Measurements from ENCODE around the gene TRAPPC8.
"Not testable (repeated sequence)": the region's sequence is repeated elsewhere in the genome, so short reads cannot be mapped to it uniquely, and the experiment has no call there.

The TRAPPC8 gene

GRCh38 chr18:31901063-31901462 lies 41.9 kb downstream of the TRAPPC8 start:
- Histone ChIP-seq H3K9me3 (ENCODE audit: severe bottlenecking) (peaks cover 2% of the 10 kb centered on the region), H3K36me3 (peaks cover 48% of the 10 kb centered on the region), H3K27me3 (ENCODE audit: insufficient read depth, low read depth, severe bottlenecking) (no peaks in the 10 kb centered on the region), H3K27ac (no peak overlapping the region), H3K4me3 (ENCODE audit: low read depth, low read length) (no peak overlapping the region)
- TF ChIP-seq, protein P1, sequence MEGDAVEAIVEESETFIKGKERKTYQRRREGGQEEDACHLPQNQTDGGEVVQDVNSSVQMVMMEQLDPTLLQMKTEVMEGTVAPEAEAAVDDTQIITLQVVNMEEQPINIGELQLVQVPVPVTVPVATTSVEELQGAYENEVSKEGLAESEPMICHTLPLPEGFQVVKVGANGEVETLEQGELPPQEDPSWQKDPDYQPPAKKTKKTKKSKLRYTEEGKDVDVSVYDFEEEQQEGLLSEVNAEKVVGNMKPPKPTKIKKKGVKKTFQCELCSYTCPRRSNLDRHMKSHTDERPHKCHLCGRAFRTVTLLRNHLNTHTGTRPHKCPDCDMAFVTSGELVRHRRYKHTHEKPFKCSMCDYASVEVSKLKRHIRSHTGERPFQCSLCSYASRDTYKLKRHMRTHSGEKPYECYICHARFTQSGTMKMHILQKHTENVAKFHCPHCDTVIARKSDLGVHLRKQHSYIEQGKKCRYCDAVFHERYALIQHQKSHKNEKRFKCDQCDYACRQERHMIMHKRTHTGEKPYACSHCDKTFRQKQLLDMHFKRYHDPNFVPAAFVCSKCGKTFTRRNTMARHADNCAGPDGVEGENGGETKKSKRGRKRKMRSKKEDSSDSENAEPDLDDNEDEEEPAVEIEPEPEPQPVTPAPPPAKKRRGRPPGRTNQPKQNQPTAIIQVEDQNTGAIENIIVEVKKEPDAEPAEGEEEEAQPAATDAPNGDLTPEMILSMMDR (IDR thresholded peaks at IDR 0.05; ENCODE audit: low read depth, low read length), result no peak
- no peak for DNase-seq

- not testable (repeated sequence) for H3K27ac ChIP-seq; DNase-seq; H3K9me3 ChIP-seq (ENCODE audit: severe bottlenecking); H3K4me3 ChIP-seq (ENCODE audit: low read depth, low read length); H3K27me3 ChIP-seq (ENCODE audit: insufficient read depth, low read depth, severe bottlenecking)
- H3K36me3 ChIP-seq, result peaks cover 45% of the 10 kb centered on the region
These were observed 43.2 kb downstream of the TRAPPC8 start for GRCh38 chr18:31899771-31900170.

DNA sequence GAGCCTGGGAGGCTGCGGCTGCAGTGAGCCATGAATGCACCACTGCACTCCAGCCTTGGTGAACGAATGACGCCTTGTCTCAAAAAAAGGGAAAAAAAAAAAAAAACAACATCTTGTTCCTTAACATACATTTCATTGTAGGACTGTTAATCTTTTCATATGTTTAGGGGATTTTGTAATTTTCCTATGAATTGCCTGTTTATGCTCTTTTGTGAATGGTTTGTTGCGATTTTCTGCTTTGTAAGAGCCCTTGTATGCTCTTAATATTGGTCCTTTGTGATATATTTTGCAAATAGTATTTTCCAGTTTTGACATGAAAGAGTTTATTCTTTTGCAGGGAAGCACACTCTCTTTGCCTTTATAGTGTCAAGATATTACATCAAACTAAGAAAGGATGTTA lies 50.0 kb downstream of the TRAPPC8 start:
- Histone ChIP-seq H3K36me3 (peaks cover 27% of the 10 kb centered on the region), H3K9me3 (ENCODE audit: severe bottlenecking) (peaks cover 2% of the 10 kb centered on the region), H3K27ac (no peak overlapping the region), H3K27me3 (ENCODE audit: insufficient read depth, low read depth, severe bottlenecking) (no peaks in the 10 kb centered on the region), H3K4me3 (ENCODE audit: low read depth, low read length) (no peak overlapping the region)
- DNase-seq, result no peak
- TF ChIP-seq, protein P1 (IDR thresholded peaks at IDR 0.05; ENCODE audit: low read depth, low read length), result no peak

DNA sequence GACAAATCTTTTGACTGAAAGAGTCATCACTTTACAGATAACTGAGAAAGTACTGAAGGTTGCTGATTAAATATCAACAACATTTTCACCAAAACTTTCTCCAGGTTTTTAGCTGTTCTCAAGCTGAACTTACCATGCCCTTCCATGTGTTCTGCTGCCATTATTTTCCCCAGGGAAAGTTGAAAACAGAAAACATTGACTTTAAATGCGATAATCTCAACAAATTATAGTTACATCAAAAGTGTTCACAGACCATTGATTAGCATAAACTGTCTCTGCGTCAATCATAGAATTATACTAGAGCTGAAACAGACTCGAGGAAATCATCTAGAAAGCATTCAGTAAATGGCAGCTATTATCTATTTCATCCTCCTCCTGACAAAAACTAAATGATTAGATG lies 51.4 kb downstream of the TRAPPC8 start:
- peaks cover 1% of the 10 kb centered on the region for H3K9me3 ChIP-seq (ENCODE audit: severe bottlenecking)
- H3K36me3 ChIP-seq, result peaks cover 22% of the 10 kb centered on the region
- no peak for DNase-seq
- no peak overlapping the region for H3K27ac ChIP-seq
- no peaks in the 10 kb centered on the region for H3K27me3 ChIP-seq (ENCODE audit: insufficient read depth, low read depth, severe bottlenecking)
- TF ChIP-seq, protein P1 (IDR thresholded peaks at IDR 0.05; ENCODE audit: low read depth, low read length), result no peak
- H3K4me3 ChIP-seq (ENCODE audit: low read depth, low read length), result no peak overlapping the region

DNA sequence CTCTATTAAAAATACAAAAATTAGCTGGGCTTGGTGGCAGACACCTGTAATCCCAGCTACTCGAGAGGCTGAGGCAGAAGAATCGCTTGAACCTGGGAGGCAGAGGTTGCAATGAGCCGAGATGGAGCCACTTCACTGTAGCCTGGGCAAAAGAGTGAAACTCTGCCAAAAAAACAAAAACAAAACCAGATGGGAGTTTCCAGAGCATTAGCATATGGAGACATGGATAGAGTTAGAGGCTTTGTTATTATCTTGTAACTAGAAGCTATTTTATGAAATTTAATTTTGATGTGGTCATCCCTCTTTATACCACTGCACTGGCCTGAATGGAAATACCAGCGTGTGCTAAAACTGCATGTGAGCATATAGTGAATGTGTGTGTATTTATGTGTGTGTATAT lies 58.9 kb downstream of the TRAPPC8 start:
- no peak for DNase-seq
- TF ChIP-seq, protein P1 (IDR thresholded peaks at IDR 0.05; ENCODE audit: low read depth, low read length), result no peak

DNA sequence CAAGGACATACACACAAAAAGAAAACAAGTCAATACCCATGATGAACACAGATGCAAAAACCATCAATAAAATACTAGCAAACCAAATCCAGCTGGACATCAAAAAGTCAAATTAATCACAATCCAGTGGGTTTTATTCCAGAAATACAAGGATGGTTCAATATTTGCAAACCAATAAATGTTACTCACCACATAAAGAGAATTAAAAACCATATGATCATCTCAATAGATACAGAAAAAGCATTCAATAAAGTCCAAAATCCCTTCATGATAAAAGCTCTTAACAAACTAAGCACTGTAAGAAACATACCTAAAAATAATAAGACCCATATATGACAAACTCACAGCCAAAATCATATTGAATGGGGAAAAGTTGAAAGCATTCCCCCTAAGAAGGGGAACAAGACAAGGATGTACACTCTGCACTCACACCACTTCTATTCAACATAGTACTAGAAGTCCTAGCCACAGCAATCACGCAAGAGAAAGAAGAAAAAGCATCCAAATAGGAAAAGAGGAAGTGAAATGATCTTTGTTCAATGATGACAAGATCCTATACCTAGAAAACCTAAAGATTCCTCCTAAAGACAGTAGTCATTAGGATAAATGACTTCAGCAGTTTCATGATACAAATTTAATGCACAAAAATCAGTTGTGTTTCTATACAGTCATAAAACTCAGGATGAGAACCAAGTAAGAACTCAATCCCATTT lies 62.6 kb downstream of the TRAPPC8 start:
- Histone ChIP-seq H3K36me3 (peaks cover 33% of the 10 kb centered on the region), H3K27ac (no peak overlapping the region), H3K9me3 (ENCODE audit: severe bottlenecking) (no peaks in the 10 kb centered on the region), H3K4me3 (ENCODE audit: low read depth, low read length) (no peak overlapping the region), H3K27me3 (ENCODE audit: insufficient read depth, low read depth, severe bottlenecking) (no peaks in the 10 kb centered on the region)
- no peak for DNase-seq
- TF ChIP-seq, protein P1 (IDR thresholded peaks at IDR 0.05; ENCODE audit: low read depth, low read length), result no peak

More for the DNA sequence above, 58.9 kb downstream of the TRAPPC8 start:
- Histone ChIP-seq H3K4me3 (ENCODE audit: low read depth, low read length) (no peak overlapping the region), H3K27me3 (ENCODE audit: insufficient read depth, low read depth, severe bottlenecking) (no peaks in the 10 kb centered on the region), H3K36me3 (peaks cover 32% of the 10 kb centered on the region), H3K27ac (no peak overlapping the region), H3K9me3 (ENCODE audit: severe bottlenecking) (no peaks in the 10 kb centered on the region)
